ENCODE results near the gene TENM3.

TENM3 gene

DNA sequence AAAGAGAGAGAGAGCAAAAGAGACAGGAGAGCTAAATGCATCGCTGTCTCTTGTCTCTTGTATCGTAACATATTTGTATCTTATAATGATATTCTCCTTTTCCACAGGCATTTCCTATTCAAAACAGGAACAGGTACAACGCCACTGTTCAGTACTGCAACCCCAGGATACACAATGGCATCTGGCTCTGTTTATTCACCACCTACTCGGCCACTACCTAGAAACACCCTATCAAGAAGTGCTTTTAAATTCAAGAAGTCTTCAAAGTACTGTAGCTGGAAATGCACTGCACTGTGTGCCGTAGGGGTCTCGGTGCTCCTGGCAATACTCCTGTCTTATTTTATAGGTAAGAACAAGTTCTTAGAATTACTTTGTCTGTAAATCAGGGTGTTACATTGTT, 385.3 kb downstream of the TENM3 start:
- DNase-seq (ENCODE audit: low spot score): no peak

DNA sequence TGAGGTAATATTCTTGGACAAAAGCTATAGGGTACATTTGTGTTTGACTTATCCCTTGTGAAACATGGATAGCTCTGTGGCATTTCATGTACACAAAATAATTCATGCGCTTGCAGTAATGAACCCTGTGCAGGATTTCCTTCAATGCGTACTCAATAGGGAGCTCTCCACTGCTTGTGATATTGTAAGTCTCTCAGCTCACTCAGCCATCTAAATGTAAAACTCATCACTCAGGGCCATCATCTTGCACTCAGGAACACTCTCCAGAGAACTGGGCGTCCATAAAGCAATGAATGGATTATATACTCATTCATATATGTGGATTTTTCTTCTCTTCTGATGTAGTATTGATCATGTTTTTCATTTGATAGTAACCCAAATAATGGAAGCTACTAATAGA, 385.9 kb downstream of the TENM3 start:
- DNase-seq (ENCODE audit: low spot score): no peak

DNA sequence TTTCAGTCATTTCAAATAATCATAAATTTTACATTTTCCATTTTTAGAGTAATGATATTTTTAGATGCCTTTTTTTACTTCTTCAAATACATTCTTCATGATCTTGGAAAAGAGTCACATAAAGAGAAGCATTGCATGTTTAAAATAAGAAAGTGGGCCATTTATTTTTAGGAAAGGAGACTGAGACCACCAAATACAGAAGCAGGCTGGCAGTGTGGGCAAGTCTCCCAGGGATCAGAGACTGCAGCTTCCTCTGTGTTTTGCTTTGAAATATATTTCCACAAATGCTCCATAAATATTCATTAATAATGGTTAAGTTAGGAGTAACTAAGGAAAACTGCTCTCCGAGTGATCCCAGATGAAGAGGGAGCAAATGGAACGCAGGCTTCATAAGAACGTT, 397.3 kb downstream of the TENM3 start:
- DNase-seq (ENCODE audit: low spot score): no peak

DNA sequence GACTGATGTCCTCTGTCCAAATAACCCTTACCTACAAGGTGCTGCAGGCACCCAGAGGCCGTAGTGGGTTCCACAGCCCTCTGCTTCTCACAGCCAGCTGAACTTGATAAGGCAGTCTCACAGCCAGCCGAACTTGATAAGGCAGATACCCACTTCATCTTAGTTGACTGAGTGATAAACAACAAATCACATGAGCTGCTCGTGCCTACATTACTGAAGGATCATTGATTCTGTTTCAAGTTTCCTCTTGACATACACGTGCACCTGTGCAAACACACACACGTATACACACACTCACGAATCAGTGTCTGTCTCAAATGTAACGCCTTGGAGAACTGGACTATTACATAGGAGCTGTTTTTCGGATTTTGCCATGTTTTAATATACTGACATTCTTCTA, 397.7 kb downstream of the TENM3 start:
- no peak for DNase-seq (ENCODE audit: low spot score)

DNA sequence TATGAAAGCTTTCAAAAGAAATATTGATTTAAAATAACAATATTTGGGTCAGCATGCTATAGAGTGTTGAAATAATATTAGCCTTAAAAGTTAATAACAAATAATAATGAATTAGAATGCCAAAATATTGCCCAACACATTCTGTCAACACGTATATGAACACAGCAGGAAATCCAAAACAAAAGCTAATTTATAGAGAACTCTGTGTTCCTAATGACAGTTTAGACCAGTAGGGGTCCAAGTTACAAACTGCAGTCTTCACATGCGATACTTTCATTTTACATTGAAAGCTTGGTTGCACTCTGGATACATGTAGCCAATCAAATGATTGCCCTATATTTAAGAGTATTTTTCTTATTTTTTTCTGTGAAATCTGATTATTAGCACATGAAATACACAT, 399.6 kb downstream of the TENM3 start:
- DNase-seq (ENCODE audit: low spot score): no peak

DNA sequence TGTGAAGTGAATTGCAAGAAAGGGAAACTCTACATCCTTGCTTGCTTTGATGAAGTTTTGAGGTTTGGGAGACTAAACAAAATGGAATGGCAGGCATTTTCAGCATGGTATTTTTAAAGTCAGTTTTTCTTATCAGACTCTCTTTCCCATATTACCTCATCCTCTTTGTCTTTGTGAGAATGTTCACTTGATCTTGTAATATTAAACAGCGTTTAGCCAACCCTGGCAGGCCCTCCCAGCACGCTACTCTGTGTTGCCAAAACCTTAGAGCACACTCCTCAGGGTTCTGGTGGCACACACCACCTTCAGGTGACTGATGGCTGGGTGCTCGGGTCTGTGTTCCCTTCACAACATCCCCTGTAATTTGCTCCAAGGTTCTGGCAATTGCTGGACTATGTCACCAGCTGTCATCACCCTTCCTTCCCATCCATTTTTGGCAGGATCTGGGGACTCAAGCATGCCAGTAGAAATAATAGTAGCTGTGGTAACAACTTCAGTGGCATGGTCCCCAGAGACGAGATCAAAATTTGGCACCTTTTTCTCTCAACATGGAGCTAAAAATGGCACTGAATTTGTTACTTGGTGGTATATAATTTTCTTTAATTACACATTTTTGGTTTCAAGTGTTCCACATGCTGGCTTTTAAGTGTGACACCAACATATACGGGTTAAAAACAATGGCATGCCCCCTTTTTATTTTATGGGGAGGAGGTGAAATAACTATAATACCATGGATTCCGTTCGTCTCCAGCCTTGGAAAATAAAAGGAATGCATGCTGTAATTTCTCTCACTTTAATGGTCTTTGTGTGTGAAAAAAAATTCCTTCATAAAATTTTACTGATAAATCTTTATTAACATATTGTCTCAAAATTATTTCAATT, 400.8 kb downstream of the TENM3 start:
- DNase-seq (ENCODE audit: low spot score): peak; percentile 71

DNA sequence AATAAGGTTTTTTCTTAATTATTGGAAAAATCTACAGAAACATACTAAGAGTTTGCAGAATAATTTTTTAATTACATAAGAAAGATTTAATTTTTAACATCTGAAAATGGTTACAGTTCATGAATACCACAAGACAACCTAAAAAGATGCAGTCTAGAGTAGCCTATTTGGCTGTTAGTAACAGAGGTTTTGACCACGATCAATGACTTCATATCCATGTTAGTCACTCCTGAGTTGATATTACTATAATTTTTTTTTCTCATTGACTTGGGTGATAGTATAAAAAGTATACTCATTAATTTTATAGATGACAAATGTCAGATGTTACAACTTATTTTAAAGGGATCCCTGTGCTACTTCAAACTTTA, 401.5 kb downstream of the TENM3 start:
- DNase-seq (ENCODE audit: low spot score): peak; percentile 24

DNA sequence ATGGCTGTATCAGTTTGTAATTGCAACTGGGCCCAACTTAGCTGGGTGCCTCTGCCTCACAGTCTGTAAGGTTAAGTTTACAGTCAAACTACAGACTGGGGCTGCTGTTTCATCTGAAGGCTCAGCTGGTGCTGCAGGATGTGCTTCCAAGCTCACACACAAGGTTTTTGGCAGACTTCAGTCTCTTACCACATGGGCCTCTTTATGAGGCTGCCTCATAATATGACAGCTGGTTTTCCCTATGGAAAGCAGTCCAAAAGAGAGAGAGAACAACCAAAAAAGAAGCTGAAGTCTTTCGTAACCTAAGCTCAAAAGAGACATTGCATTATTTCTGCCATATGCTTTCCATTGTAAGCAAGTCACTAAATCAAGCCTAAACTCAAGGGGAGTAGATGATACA, 402.3 kb downstream of the TENM3 start:
- DNase-seq (ENCODE audit: low spot score): no peak

DNA sequence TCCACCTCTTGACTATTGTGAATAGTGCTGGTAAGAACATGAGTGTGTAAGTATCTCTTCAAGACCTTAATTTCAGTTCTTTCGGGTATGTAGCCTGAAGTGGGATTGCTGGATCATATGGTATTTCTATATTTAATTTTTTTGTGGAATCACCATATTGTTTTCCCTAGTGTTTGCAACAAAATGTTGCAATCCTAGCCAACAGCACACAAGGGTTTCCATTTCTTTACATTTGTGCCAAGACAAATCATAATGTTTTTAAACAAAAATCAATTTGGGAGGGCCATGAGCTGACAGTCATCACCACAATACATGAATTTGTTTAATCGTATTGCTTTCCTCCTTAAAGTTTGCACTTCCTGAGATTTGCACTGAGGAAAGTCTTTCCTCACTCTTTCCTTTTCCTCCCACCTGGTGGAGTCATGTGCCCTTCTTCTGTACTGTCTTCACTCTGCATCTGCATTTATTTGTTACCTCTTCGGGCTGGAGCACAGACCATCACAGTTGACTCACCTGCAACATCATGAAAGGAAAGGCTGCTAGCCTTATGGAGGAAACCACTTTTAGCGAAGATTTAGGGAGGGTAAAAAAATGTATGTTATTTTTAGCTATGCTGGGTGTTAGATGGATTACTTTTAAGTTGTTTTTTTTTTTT, 404.6 kb downstream of the TENM3 start:
- DNase-seq (ENCODE audit: low spot score): no peak

DNA sequence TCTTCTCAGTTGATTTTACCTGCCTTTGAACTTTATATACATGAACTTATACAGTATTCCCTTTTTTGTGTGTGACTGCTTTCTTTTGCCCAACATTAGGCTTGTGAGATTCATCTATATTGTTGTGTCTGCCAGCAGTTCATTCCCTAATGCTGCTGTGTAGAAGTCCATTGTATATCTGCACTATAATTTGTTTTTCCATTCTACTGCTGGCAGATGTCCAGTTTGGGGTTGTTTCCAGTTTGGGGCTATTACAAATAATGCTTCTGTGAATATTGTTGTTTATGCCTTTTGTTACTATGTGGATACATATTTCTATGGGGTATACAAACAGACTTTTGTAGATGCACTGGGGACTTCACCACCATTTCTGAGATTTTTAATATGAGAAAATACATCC, 405.6 kb downstream of the TENM3 start:
- DNase-seq (ENCODE audit: low spot score): no peak

DNA sequence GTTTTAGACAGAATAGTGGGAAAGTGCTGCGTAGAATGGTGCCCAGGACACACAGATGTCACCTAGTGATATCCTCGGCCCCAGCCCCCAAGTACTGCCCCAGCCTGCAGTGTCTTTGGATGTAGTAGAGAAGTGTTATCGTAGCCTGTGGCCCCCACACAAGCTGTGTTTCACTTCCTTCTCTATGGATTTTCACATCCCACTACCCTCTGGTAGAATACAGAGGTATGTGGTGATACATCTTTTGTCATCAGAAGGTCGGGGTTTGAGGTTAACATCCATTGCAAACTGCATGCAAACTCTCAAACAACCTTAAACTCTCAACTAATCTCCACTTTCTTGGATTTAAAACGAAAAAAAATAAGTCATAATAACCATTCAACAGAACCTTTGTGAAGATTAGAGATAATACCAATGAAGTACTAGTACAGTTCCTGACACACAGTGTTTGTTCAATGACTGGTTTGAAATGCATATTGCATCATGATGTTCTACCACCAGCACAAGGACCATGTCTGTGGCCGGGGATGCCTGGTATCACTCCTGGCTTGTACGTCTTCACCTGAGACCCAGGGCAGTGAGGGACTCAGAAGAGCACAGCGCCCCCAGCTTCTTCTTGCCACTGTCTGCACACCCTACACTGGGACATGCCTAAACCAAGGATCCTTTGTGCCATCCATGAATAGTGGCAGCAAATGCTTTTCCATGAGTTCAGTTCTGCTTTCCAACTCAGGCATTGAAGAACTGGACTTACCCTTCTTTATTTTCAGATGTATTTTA, 406.7 kb downstream of the TENM3 start:
- DNase-seq (ENCODE audit: low spot score): no peak

DNA sequence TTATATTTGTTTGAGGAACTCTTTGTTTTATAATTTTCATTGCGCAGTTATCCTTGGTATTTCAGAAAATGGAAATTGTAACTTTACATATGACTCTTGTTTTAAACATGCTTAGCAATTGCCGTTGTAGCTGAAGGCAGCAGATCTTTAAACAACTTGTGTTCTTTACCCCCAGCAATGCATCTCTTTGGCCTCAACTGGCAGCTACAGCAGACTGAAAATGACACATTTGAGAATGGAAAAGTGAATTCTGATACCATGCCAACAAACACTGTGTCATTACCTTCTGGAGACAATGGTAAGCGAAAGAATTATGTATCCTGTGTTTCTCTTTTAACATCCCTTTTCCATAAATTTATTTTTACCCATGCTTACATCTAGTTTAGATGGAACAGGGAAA, 410.4 kb downstream of the TENM3 start:
- DNase-seq (ENCODE audit: low spot score): peak; percentile 28

DNA sequence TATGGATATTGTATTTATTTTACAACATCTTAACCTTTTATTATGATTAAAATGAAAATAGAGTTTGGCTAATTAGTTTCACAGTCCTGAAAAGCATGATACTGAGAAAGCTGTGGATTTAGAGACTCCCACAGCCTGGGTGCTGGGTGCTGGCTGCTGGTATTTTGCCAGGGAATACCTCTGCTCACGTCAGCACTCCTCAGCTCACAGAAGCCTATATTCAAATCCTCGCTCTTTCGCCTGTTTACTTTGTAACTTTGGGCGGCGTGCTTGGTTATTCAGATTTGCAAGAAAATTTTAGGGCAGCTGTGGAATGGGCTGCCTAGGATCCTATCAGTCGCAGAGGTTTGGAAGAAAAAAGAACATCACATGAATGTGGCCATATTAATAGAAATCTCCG, 412.1 kb downstream of the TENM3 start:
- DNase-seq (ENCODE audit: low spot score): no peak

DNA sequence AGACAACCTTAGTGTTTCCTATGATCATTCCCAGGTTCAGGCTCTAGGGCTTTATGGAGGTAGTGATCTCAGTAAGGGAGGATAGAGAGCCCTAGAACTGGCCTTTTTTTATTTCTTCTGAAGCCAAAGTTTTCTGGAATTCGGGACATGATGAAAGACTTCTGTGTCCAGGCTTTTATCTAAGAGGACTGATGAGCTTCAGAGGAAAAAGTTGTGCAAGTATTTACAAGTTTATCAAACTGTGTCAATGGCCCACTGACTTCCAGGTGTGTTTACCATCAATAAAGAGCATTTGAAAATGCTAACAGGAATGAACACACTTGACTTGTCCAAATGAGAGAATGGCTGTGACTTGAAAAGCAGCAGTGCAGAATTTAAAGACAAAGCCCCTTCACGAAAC, 419.3 kb downstream of the TENM3 start:
- DNase-seq (ENCODE audit: low spot score): no peak

DNA sequence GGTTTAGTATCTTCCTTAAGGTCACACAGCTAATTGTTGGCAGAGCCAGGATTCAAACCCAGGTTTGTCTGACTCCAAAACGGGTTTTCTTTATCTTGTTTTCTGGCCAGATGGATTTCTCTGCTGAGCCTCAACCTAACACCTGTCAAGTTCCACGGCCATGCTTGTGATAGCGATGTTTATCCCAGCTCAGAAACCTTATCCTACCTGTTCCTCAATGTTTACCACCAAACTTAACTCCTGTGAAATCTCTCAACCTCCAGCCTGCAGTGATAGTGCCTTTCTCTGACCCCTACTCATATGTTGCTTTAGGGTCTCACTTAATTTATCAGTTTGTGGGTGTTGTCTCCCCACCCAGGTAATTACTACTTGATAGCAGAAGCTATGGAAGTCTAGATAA, 428.0 kb downstream of the TENM3 start:
- no peak for DNase-seq (ENCODE audit: low spot score)

DNA sequence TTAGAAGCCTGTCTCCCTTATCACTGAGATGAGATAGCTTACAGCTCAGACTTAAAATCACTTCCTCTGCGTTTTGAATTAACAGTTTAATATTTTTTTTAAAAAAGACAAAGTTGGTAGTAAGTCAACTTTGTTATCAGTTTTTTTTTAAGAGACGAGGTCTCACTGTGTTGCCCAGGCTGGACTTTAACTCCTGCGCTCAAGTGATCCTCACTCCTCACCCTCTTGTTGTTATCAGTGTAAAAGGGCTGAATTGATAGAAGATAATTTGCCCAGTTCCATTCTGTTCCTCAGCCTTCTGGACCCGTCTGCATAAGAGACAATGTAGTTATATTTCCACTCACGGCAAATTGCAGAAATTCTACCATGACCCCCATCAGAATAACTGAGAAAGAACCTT, 428.5 kb downstream of the TENM3 start:
- DNase-seq (ENCODE audit: low spot score): no peak

DNA sequence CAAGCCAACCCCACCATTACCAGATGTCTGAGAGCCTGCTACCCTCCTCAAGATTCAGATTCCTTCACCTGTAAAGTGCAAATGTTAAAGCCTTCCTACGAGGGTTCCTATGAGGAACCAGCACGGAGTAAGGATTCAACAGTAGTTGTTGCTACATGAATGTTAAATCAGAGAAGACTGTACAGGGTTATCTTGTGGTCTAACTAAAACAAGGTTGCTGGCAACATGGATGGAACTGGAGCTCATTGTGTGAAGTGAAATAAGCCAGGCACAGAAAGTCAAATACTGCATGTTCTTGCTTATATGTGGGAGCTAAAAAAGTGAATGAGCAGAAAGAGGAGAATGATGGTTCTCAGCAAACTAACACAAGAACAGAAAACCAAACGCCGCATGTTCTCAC, 435.4 kb downstream of the TENM3 start:
- DNase-seq (ENCODE audit: low spot score): no peak

DNA sequence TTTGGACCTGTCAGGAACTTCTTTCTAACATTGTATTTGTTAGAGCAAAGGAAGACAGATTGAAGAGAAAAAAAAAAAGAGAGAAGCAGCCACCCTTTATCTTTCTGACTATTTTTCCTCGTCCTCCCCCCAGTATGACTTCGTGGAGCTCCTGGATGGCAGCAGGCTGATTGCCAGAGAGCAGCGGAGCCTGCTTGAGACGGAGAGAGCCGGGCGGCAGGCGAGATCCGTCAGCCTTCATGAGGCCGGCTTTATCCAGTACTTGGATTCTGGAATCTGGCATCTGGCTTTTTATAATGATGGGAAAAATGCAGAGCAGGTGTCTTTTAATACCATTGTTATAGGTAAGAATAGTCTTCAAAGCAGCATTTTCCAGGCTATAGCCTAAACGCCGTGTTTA, 436.3 kb downstream of the TENM3 start:
- DNase-seq (ENCODE audit: low spot score): no peak

DNA sequence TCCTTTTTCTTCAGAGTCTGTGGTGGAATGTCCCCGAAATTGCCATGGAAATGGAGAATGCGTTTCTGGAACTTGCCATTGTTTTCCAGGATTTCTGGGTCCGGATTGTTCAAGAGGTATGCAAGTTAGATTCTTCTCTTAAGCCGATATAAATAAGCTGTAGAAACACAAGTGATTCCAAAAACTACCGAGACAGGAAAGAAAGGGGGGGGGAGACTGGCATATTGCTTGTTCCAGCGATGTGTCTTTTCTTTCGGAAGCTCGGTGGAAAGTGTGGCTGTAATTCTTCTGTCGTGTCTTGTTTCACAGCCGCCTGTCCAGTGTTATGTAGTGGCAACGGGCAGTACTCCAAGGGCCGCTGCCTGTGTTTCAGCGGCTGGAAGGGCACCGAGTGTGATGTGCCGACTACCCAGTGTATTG, 437.0 kb downstream of the TENM3 start:
- DNase-seq (ENCODE audit: low spot score): no peak

DNA sequence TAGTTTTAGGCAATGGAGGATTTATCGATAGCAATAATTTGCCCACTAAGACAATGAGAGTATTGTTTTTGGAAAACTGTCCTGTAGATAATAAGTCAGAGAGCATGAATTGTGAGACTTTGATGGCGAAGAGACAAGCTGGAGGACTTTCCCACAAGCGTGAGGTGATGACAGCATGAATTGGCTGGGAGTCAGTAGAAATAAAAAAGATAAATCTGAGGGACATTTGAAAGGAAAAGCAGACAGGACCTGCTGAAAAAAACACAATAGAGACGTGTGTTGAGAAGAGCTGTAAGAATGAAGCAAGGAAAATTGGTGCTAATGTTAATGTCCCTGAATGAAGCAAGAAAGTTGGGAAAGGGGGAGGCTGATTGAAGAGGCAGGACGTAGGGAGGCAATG, 440.5 kb downstream of the TENM3 start:
- DNase-seq (ENCODE audit: low spot score): no peak

DNA sequence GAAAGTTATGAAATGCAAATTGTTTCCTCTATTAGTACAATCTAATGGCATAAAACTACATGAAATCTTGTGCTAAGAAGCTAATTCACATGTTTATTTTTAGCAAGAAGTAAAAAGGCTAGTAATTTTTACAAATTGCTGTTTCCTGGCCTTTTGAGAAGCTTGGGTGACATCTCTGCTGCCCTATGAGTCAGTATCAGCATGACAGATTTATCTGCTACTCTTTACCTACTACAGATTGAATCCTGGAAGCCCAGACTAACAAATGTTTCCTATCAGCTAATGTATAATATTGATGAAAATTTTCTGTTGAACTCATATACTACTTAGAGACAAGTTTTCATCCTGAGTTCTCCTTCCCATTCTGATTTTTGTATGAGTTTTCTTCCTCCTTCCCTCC, 441.6 kb downstream of the TENM3 start:
- DNase-seq (ENCODE audit: low spot score): no peak

DNA sequence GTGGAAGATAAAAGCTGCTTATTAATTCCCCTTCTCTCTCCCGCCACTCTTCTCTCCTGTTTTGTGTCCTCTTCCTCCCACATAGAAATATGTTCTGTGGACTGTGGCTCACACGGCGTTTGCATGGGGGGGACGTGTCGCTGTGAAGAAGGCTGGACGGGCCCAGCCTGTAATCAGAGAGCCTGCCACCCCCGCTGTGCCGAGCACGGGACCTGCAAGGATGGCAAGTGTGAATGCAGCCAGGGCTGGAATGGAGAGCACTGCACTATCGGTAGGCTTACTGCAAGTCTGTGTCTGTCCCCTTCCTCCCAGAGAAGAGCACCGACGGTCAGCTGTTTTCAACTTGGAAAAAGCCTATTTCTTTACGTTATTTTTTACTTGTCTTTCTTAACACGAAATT, 444.9 kb downstream of the TENM3 start:
- DNase-seq (ENCODE audit: low spot score): no peak

DNA sequence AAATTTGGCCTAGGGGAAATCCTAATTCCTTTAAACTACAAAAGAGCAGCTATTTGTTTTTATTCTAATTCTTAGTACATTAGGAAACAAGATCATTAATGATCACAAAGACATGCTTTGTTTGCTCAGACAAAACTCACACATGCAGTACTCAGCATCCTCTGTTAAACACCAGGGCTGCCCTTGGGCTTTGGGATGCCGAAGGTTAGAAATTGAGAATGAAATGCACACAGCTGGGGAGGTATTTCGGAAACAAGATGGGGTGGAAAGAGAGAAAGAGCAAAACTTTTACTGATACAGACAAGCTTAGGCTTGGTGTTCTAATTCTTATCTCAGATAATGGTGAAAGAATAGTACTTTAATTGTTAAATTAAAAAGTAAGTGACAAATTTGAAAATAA, 451.3 kb downstream of the TENM3 start:
- no peak for DNase-seq (ENCODE audit: low spot score)
